SKM-1 (cell line): ENCODE measurements around the gene PARK7.

Experiments used
- DNase-seq: peaks from one replicate; lab custom pipeline; 2025; ENCODE audit not compliant: unreplicated experiment; lab: John Stamatoyannopoulos, UW

Gene PARK7

GRCh38 chr1:8006037-8006963 lies 44.8 kb downstream of the PARK7 start:
- no peak for DNase-seq

GRCh38 chr1:8009043-8010002 lies 47.8 kb downstream of the PARK7 start:
- no peak for DNase-seq

- no peak for DNase-seq
Measured at GRCh38 chr1:8010080-8010664, 48.7 kb downstream of the PARK7 start.

DNA sequence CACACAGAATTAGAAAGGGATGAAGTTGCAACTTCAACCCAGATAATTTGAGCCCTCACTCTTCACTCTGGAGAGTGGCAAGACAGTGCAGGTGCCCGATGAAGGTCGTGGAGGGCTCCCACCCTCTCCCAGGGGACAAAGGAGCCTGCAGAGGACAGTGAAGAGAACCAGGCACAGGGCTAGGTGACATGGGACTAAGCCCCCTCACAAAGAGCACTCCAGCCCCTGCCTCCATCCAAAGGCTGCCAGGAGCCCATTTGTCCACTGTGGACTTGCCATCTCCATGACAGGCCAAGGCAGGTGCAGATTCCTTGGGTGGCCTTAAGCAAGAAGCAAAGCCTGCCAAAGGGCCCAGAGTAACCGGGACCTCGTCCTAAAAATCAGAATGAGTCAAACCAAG lies 49.5 kb downstream of the PARK7 start:
- DNase-seq, result no peak

GRCh38 chr1:8011923-8012858 lies 50.7 kb downstream of the PARK7 start:
- DNase-seq, result no peak

DNA sequence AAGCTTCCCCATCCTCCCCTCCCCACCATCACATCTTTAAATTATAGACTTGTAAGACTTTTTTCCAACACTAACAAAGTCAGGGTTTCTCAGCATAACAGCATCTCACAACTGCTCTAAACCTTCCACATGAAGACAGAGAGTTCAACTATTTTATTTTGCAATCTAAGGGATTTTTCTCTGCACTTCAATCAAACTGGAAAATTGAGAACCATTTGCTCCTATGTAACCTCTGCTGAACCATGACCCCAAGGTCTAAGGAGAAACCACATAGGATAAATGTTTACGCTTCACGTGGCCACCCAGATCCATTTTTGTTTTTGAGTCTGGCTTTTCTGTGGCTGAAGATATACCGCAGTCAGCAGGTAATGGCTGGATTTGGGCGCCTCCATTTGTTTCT lies 51.4 kb downstream of the PARK7 start:
- no peak for DNase-seq

GRCh38 chr1:8013399-8013798 lies 51.9 kb downstream of the PARK7 start:
- DNase-seq, result no peak

GRCh38 chr1:8013800-8014199 lies 52.3 kb downstream of the PARK7 start:
- no peak for DNase-seq

- DNase-seq, result no peak
Measured at GRCh38 chr1:8014381-8014988, 53.0 kb downstream of the PARK7 start.

DNA sequence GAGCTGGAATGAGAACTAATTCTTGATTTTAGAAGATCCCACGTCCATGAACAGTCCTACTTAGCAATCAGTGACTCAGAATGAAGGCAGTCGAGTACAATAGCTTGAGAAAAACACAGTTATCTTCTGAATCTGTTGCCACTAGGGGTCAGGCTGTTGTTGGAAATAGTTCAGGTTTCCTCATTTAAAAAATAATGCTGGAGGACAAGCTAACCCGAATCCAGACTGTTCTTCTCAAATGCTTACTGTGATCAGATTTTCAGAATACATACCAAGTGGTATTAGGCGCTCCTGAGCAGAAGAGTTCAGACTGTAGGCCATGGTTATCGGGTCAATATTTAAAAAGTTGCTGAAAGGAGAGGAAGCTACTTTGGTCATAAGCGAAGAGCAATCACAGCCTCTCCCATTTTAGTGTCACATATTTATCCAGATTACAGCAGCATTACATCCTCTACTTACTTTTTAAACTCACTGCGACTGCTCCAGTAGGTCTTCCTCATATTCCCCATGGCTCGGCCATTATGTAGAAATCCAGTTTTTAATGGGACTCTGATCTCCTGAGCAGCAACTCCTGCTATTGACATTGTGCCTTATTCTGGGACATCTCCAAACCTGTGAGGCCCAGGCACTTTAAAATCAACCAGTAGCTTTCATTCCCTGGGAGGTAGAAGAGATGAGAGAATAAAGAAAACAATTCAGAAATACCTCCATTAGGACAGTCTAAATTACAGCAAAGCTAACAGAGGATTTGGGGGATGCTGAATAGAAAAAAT lies 53.7 kb downstream of the PARK7 start:
- peak; percentile 42 for DNase-seq

DNA sequence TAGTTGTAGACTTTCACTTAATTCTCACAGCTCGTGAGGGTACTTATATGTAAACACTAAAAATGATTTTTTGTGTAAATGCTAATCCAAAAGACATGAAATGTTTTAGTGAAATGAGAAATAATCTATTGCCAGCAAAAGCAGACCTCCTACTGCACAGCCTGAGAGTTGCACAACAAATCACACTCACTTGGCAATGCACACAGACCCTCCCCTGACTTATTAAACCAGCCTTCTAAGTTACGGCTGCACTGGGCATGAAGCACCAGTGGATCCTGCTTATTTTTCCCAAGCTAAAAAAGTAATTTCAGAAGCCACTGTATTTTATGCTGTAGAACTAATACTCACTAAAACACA lies 54.3 kb downstream of the PARK7 start:
- DNase-seq, result no peak

GRCh38 chr1:8016210-8016894 lies 54.8 kb downstream of the PARK7 start:
- DNase-seq, result no peak

DNA sequence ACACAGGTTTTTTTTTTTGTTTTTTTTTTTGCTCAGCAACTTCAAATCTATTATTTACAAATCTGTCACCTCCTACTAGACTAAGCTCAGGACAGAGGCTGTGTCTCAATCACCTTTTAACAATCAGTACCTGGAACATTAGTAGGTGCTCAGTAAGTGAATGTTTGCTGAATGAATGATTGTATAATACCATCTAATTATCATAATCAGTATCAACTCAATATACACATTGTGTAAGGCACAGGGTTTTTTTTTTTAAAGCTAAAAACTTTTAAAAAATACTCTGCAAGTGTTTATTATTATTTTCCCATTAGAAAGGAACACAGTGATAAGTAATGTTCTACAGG lies 55.4 kb downstream of the PARK7 start:
- DNase-seq, result no peak

DNA sequence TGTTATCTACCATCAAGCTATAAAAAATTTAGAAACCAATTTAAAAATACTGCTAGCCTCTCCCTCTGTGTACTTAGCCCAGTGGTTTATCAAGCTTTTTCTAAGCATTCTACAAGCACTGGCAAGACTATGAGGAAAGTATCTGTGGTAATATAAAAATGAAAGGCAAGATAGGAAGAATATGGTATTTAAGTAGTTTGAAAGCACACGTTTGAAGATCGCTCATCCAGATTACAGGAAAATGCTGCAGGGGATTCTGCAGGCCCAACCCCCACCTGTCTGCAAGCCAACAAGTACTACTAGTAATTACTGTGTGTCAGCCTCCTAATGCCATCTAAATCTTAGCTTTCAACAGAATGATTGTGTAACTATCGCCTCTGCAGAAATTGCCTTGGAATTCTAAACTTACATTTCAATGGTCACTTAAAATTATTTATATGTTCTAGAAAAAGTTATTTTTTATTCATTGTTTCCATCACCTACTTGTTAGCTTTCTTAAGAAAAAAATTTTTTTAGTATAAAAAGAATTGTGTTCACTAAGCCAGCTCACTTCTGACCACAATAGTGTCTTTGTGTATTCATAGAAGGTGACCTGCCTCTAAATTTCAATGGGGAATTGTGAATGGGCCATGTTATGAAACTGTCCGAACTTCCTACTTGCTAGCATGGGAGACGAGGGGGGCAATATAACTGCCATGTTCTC lies 56.1 kb downstream of the PARK7 start:
- DNase-seq, result no peak

DNA sequence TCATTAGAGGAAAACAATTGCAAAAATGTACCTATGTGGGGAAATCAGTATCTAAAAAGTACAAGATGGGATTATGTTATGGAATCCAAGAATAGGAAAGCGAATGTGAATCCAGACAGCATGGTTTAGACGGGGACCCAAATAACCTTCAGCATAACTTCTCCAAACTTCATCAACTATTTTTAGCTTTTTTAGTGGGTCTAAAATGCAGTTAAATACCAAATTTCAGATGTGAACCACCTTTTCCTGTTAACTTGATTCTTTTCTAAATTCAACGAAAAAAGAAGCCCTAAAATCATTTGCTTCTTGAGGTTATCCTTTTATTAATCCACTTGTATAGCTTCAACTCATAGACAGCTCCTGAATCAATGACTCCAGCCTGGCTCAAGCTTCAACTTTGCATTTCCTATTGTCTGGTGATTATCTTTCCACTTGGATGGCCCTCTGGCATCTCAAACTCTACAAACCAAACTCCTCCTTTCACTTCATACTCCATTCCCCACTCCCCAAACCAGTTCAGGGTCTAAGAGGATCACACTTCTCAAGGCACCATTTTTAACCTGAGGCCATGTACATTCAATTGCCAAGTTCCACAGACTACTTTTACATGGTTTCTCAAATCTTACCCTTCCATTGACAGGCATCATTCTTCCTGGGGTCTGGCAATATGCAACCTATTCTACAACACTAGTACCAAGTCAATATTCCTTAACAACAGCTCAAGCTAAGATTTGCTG lies 57.1 kb downstream of the PARK7 start:
- DNase-seq, result no peak

DNA sequence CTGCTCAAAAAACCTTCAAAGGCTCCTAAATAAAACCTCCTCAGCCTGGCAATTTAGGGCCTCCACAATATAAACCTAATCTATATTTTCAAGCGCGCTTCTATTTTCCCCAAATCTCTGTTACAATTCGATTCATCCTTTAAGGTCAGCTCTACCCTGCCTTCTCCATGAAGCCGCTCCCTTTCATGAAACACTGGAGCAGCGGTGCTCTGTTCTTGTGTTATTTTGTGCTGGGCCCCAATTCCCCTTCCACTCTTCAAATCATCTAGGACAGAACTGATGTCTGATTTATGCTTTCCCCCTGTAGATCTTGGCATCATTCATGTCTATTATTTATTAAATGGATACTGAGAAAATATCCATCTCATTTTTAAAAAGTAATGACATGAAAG lies 57.7 kb downstream of the PARK7 start:
- DNase-seq, result no peak

- DNase-seq, result peak; percentile 55
Measured at GRCh38 chr1:8020032-8020431, 58.5 kb downstream of the PARK7 start.
